Transverse colon (tissue), 4 donors: Measurements from ENCODE around the gene C14orf119.

Experiments
- CTCF ChIP-seq, 5 experiments: fragments of 200-600 bp in 3 of 5; fragments of 450-650 bp in 2 of 5; sonication (generic) in 3 of 5; IDR thresholded peaks; 1 replicate in 2 of 5; 2 replicates in 3 of 5; pipeline ENCODE4 v1.5.1; 2016 to 2017; ENCODE audit warnings: antibody characterized with exemption in 5 of 5, inconsistent platforms in 3 of 5, mild to moderate bottlenecking in 2 of 5, moderate library complexity in 1 of 5
- POLR2A ChIP-seq: fragments of 450-650 bp; IDR thresholded peaks from one replicate; pipeline ENCODE4 v1.6.1; 2016; ENCODE audit warnings: antibody characterized with exemption, mild to moderate bottlenecking, moderate library complexity
- POLR2AphosphoS5 ChIP-seq, 3 donors: sonication (generic); formaldehyde crosslinking; IDR thresholded peaks; one replicate each; pipeline ENCODE4 v1.6.1; 2016; ENCODE audit warnings: antibody characterized with exemption in 3 of 3

- no peak for TF ChIP-seq POLR2AphosphoS5 (IDR thresholded peaks at IDR 0.05)
- no peak for TF ChIP-seq CTCF (IDR thresholded peaks at IDR 0.05)
- TF ChIP-seq POLR2A: no peak
These were observed 38.1 kb upstream of the C14orf119 start, which contains the start of gene CDH24 for GRCh38 chr14:23056956-23057756.
